Subcutaneous abdominal adipose tissue (tissue), 5 donors: ENCODE measurements around the gene EIF3F.
A peak's percentile ranks its signal among the peaks of the same experiment; 100 is the strongest.

Experiments used
- H3K27ac ChIP-seq: one replicate; pipeline ENCODE4 v1.7.0; 2013; ENCODE audit warnings: low read depth, mild to moderate bottlenecking, inconsistent platforms, low read length, moderate library complexity
- H3K27me3 ChIP-seq, 5 donors: one replicate each; pipeline ENCODE4 v1.7.0; 2013; ENCODE audit warnings: low read length in 5 of 5, inconsistent platforms in 1 of 5; ENCODE audit not compliant: control insufficient read depth in 5 of 5, insufficient read depth in 4 of 5
- H3K36me3 ChIP-seq, 5 donors: one replicate each; pipeline ENCODE4 v1.7.0; 2013; ENCODE audit warnings: low read length in 5 of 5; ENCODE audit not compliant: control insufficient read depth in 5 of 5, insufficient read depth in 5 of 5
- H3K4me1 ChIP-seq, 5 donors: one replicate each; pipeline ENCODE4 v1.7.0; 2013; ENCODE audit warnings: low read length in 5 of 5, mild to moderate bottlenecking in 3 of 5, moderate library complexity in 1 of 5; ENCODE audit not compliant: control insufficient read depth in 5 of 5, insufficient read depth in 5 of 5
- H3K4me3 ChIP-seq, 5 donors: one replicate each; pipeline ENCODE4 v1.7.0; 2013; ENCODE audit warnings: low read length in 5 of 5, low read depth in 1 of 5
- H3K9ac ChIP-seq, 5 donors: one replicate each; pipeline ENCODE4 v1.7.0; 2013; ENCODE audit warnings: low read length in 5 of 5, mild to moderate bottlenecking in 4 of 5, moderate library complexity in 3 of 5
- H3K9me3 ChIP-seq, 5 donors: one replicate each; pipeline ENCODE4 v1.7.0; 2013; ENCODE audit warnings: low read length in 5 of 5; ENCODE audit not compliant: control insufficient read depth in 5 of 5
- donor health status: healthy.
- donor health status: healthy.
- donor health status: healthy.
- donor health status: healthy.
- donor health status: healthy.

The EIF3F gene

GRCh38 chr11:8019314-8020243 is 32.4 kb downstream of the EIF3F start:
- peaks cover 14 to 34% (median 15%) of the 10 kb centered on the region in 5 donors for H3K27me3 ChIP-seq
- H3K4me3 ChIP-seq = peak overlapping the region; percentile 33 to 72 (median 65)
- H3K27ac ChIP-seq = no peak overlapping the region
- H3K9ac ChIP-seq = peak overlapping the region in 3 of 5 donors; percentile 56 to 70 (median 62)
- H3K9me3 ChIP-seq = no peaks in the 10 kb centered on the region
- no peaks in the 10 kb centered on the region for H3K36me3 ChIP-seq
- peaks cover 3 to 24% (median 19%) of the 10 kb centered on the region in 5 donors for H3K4me1 ChIP-seq

- H3K27me3 ChIP-seq = peaks cover 14 to 34% (median 15%) of the 10 kb centered on the region in 5 donors
- no peak overlapping the region for H3K27ac ChIP-seq
Measured at GRCh38 chr11:8020244-8020597, 33.1 kb downstream of the EIF3F start.

GRCh38 chr11:8021920-8022319 is 34.8 kb downstream of the EIF3F start:
- Histone ChIP-seq H3K9me3 (no peaks in the 10 kb centered on the region), H3K27ac (no peak overlapping the region), H3K4me1 (peaks cover 3 to 24% (median 19%) of the 10 kb centered on the region in 5 donors), H3K36me3 (no peaks in the 10 kb centered on the region), H3K4me3 (no peak overlapping the region), H3K9ac (no peak overlapping the region), H3K27me3 (peaks cover 8 to 22% (median 12%) of the 10 kb centered on the region in 5 donors)

More at GRCh38 chr11:8020244-8020597, 33.1 kb downstream of the EIF3F start:
- no peaks in the 10 kb centered on the region for H3K9me3 ChIP-seq
- H3K9ac ChIP-seq = no peak overlapping the region
- H3K4me3 ChIP-seq = peak overlapping the region; percentile 33 to 72 (median 65)
- no peaks in the 10 kb centered on the region for H3K36me3 ChIP-seq
- peaks cover 3 to 24% (median 19%) of the 10 kb centered on the region in 5 donors for H3K4me1 ChIP-seq

- Histone ChIP-seq H3K27me3 (peaks cover 0 to 12% (median 7%) of the 10 kb centered on the region in 5 donors), H3K9ac (no peak overlapping the region), H3K36me3 (no peaks in the 10 kb centered on the region), H3K9me3 (no peaks in the 10 kb centered on the region), H3K27ac (no peak overlapping the region), H3K4me1 (peaks cover 3 to 23% (median 18%) of the 10 kb centered on the region in 5 donors), H3K4me3 (no peak overlapping the region)
Measured at GRCh38 chr11:8022876-8023275, 35.7 kb downstream of the EIF3F start.

GRCh38 chr11:8023831-8024555 is 36.9 kb downstream of the EIF3F start:
- no peak overlapping the region for H3K27ac ChIP-seq

GRCh38 chr11:8025123-8025522 is 38.0 kb downstream of the EIF3F start:
- no peak overlapping the region for H3K4me3 ChIP-seq
- H3K36me3 ChIP-seq = no peaks in the 10 kb centered on the region
- peaks cover 0 to 7% (median 2%) of the 10 kb centered on the region in 5 donors for H3K4me1 ChIP-seq
- peaks cover 0 to 12% (median 5%) of the 10 kb centered on the region in 5 donors for H3K27me3 ChIP-seq
- no peak overlapping the region for H3K27ac ChIP-seq
- H3K9ac ChIP-seq = no peak overlapping the region
- no peaks in the 10 kb centered on the region for H3K9me3 ChIP-seq

More at GRCh38 chr11:8023831-8024555, 36.9 kb downstream of the EIF3F start:
- Histone ChIP-seq H3K9me3 (no peaks in the 10 kb centered on the region), H3K4me3 (no peak overlapping the region), H3K27me3 (peaks cover 0 to 10% (median 7%) of the 10 kb centered on the region in 5 donors), H3K36me3 (no peaks in the 10 kb centered on the region), H3K4me1 (peaks cover 0 to 13% (median 9%) of the 10 kb centered on the region in 5 donors), H3K9ac (no peak overlapping the region)

- H3K27ac ChIP-seq = no peak overlapping the region
- H3K9me3 ChIP-seq = no peaks in the 10 kb centered on the region
- H3K9ac ChIP-seq = no peak overlapping the region
- peaks cover 0 to 4% (median 0%) of the 10 kb centered on the region in 5 donors for H3K4me1 ChIP-seq
- H3K4me3 ChIP-seq = no peak overlapping the region
- H3K27me3 ChIP-seq = peaks cover 0 to 13% (median 4%) of the 10 kb centered on the region in 5 donors
- H3K36me3 ChIP-seq = no peaks in the 10 kb centered on the region
Measured at GRCh38 chr11:8025816-8026215, 38.7 kb downstream of the EIF3F start.

- no peak overlapping the region for H3K9ac ChIP-seq
- H3K36me3 ChIP-seq = no peaks in the 10 kb centered on the region
- H3K4me1 ChIP-seq = peaks cover 0 to 4% (median 0%) of the 10 kb centered on the region in 5 donors
- H3K4me3 ChIP-seq = no peak overlapping the region
- no peak overlapping the region for H3K27ac ChIP-seq
- peaks cover 0 to 23% (median 8%) of the 10 kb centered on the region in 5 donors for H3K27me3 ChIP-seq
- H3K9me3 ChIP-seq = no peaks in the 10 kb centered on the region
Measured at GRCh38 chr11:8026982-8027381, 39.8 kb downstream of the EIF3F start.

GRCh38 chr11:8028766-8029165 is 41.6 kb downstream of the EIF3F start:
- Histone ChIP-seq H3K9me3 (no peaks in the 10 kb centered on the region), H3K9ac (no peak overlapping the region), H3K27ac (no peak overlapping the region), H3K4me1 (peaks cover 0 to 18% (median 11%) of the 10 kb centered on the region in 5 donors), H3K36me3 (no peaks in the 10 kb centered on the region), H3K4me3 (no peak overlapping the region), H3K27me3 (peaks cover 0 to 34% (median 15%) of the 10 kb centered on the region in 5 donors)
